ENCODE measurements around the gene UNC13C.

DNA sequence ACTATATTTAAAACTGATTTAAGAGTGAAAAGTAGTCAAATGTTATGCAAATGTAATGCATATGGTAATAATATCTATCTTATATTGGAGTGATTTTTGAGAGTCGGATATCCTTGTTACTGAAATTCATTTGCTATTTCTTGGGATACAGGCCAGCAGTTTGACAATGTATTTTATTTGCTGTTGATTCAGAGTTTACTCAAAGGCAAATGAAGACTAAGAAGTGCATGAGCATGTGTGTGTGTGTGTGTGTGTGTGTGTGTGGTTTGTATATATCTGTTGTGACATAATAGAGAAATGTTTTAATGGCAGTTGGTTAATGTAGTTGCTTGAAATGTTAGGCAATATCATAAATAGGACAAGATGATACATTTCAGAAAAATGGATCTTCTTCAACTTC is 39.0 kb downstream of the UNC13C start:
- TF ChIP-seq POLR2AphosphoS5 (IDR thresholded peaks at IDR 0.05; ENCODE audit: low read depth, low read length) (no peak), TAF1 (IDR thresholded peaks at IDR 0.05; ENCODE audit: borderline replicate concordance, low read depth, low read length) (no peak)

All from GM12892 (cell line).